GM04504 (cell line): ENCODE data around the gene ASXL3.

Experiments
- DNase-seq: peaks from one replicate; pipeline ENCODE4 v3.0.0-alpha.2; 2012; ENCODE audit warnings: low read depth

Gene ASXL3

GRCh38 chr18:33583901-33584300 is 5.9 kb downstream of the ASXL3 start:
- no peak for DNase-seq

- DNase-seq: no peak
Measured at GRCh38 chr18:33584548-33585430, 6.8 kb downstream of the ASXL3 start.

GRCh38 chr18:33585431-33585775 is 7.4 kb downstream of the ASXL3 start:
- DNase-seq: no peak

- no peak for DNase-seq
Measured at GRCh38 chr18:33588361-33588760, 10.3 kb downstream of the ASXL3 start.

- no peak for DNase-seq
Measured at GRCh38 chr18:33593261-33593660, 15.2 kb downstream of the ASXL3 start.

- DNase-seq: no peak
Measured at GRCh38 chr18:33594799-33595198, 16.8 kb downstream of the ASXL3 start.

- no peak for DNase-seq
Measured at GRCh38 chr18:33596178-33596854, 18.3 kb downstream of the ASXL3 start.

GRCh38 chr18:33600846-33601245 is 22.8 kb downstream of the ASXL3 start:
- no peak for DNase-seq

GRCh38 chr18:33603454-33603853 is 25.4 kb downstream of the ASXL3 start:
- no peak for DNase-seq

GRCh38 chr18:33605250-33605649 is 27.2 kb downstream of the ASXL3 start:
- DNase-seq: no peak

GRCh38 chr18:33606621-33607020 is 28.6 kb downstream of the ASXL3 start:
- no peak for DNase-seq

- DNase-seq: no peak
Measured at GRCh38 chr18:33611525-33612135, 33.6 kb downstream of the ASXL3 start.

GRCh38 chr18:33612632-33613031 is 34.6 kb downstream of the ASXL3 start:
- DNase-seq: no peak

- no peak for DNase-seq
Measured at GRCh38 chr18:33616556-33616955, 38.5 kb downstream of the ASXL3 start.

GRCh38 chr18:33627114-33627513 is 49.1 kb downstream of the ASXL3 start:
- no peak for DNase-seq

GRCh38 chr18:33630476-33630875 is 52.5 kb downstream of the ASXL3 start:
- no peak for DNase-seq

GRCh38 chr18:33641141-33641540 is 63.1 kb downstream of the ASXL3 start:
- DNase-seq: no peak

- DNase-seq: no peak
Measured at GRCh38 chr18:33644494-33644893, 66.5 kb downstream of the ASXL3 start.

GRCh38 chr18:33647365-33647764 is 69.3 kb downstream of the ASXL3 start:
- no peak for DNase-seq

GRCh38 chr18:33652635-33653034 is 74.6 kb downstream of the ASXL3 start:
- DNase-seq: no peak

- no peak for DNase-seq
Measured at GRCh38 chr18:33653231-33653630, 75.2 kb downstream of the ASXL3 start.

- no peak for DNase-seq
Measured at GRCh38 chr18:33656889-33657448, 79.0 kb downstream of the ASXL3 start.
